HepG2 (cell line): ENCODE results near the gene TBX15. TPM values are rescaled to one million over a fixed set of nuclear protein-coding genes. Genes with fewer than 3 reads are reported as not detected.

Source experiments
- AKAP8 ChIP-seq: sonication (generic); formaldehyde crosslinking; IDR thresholded peaks from 2 replicates; pipeline ENCODE4 v1.5.1; 2020; ENCODE audit warnings: mild to moderate bottlenecking, missing genetic modification reagents
- ATF7-NPFF ChIP-seq: sonication (generic); formaldehyde crosslinking; IDR thresholded peaks from 2 replicates; pipeline ENCODE4 v1.8.1; 2023; ENCODE audit warnings: mild to moderate bottlenecking, low read depth, missing genetic modification reagents, moderate library complexity
- DNMT3B ChIP-seq: conservative IDR thresholded peaks from 2 replicates; pipeline ENCODE4 v1.6.1; 2016; ENCODE audit warnings: missing biosample characterization, control low read depth
- FOXK2 ChIP-seq: fragments of 450-650 bp; IDR thresholded peaks from 2 replicates; pipeline ENCODE4 v1.6.1; 2016
- KAT2B ChIP-seq: fragments of 150-350 bp; IDR thresholded peaks from 2 replicates; pipeline ENCODE4 v1.6.1; 2014; ENCODE audit warnings: low read depth, low read length, borderline replicate concordance
- MYNN ChIP-seq: sonication (generic); formaldehyde crosslinking; IDR thresholded peaks from 2 replicates; pipeline ENCODE4 v1.4.0; 2020; ENCODE audit warnings: mild to moderate bottlenecking, low read depth, missing genetic modification reagents
- RBAK ChIP-seq: sonication (generic); formaldehyde crosslinking; IDR thresholded peaks from 2 replicates; pipeline ENCODE4 v1.5.1; 2020; ENCODE audit warnings: mild to moderate bottlenecking, missing genetic modification reagents
- SUZ12 ChIP-seq: fragments of 150-350 bp; IDR thresholded peaks from 2 replicates; pipeline ENCODE4 v1.6.1; 2014; ENCODE audit warnings: low read depth, low read length
- ZFP90 ChIP-seq: sonication (generic); formaldehyde crosslinking; IDR thresholded peaks from 2 replicates; pipeline ENCODE4 v1.8.0; 2022; ENCODE audit warnings: missing genetic modification reagents, mild to moderate bottlenecking, inconsistent platforms, borderline replicate concordance
- ZNF251 ChIP-seq: sonication (generic); formaldehyde crosslinking; IDR thresholded peaks from 2 replicates; pipeline ENCODE4 v1.9.0; 2021; ENCODE audit warnings: mild to moderate bottlenecking, missing genetic modification reagents
- ZNF446 ChIP-seq: sonication (generic); formaldehyde crosslinking; IDR thresholded peaks from 2 replicates; pipeline ENCODE4 v1.5.0; 2020; ENCODE audit warnings: mild to moderate bottlenecking, missing genetic modification reagents
- ZNF549 ChIP-seq: sonication (generic); formaldehyde crosslinking; IDR thresholded peaks from 2 replicates; pipeline ENCODE4 v1.5.0; 2020; ENCODE audit warnings: missing genetic modification reagents
- ZNF660 ChIP-seq: sonication (generic); formaldehyde crosslinking; IDR thresholded peaks from 2 replicates; pipeline ENCODE4 v1.5.1; 2020; ENCODE audit warnings: mild to moderate bottlenecking, low read depth, missing genetic modification reagents, borderline replicate concordance
- ZNF879 ChIP-seq: sonication (generic); formaldehyde crosslinking; IDR thresholded peaks from 2 replicates; pipeline ENCODE4 v1.8.1; 2023; ENCODE audit warnings: missing genetic modification reagents
- polyA plus RNA-seq, 8 experiments: library from polyadenylated mRNA; depleted of rRNA in 3 of 8; stranded (reverse) in 7 of 8; unstranded in 1 of 8; fragments of >200 nt; fragmentation: Illumina TruSeq in 4 of 8; extraction: Trizol in 4 of 8; gene quantifications; 2 replicates each; pipeline versions ENCODE4 v1.2.1 to v1.2.3, GENCODE V29; 2011 to 2016; ENCODE audit warnings: low read depth in 4 of 8, missing spikeins in 1 of 8, mixed read lengths in 1 of 8; ENCODE audit not compliant: insufficient read depth in 1 of 8
- total RNA-seq, 5 experiments: library from RNA; depleted of rRNA; stranded (reverse); fragments of >200 nt; fragmentation: Illumina TruSeq; extraction: Trizol; gene quantifications; 2 replicates each; pipeline ENCODE4 v1.2.3, GENCODE V29; 2016; ENCODE audit warnings: low read depth in 1 of 5
- TF ChIP-seq, protein P1 (sequence below): sonication (generic); formaldehyde crosslinking; IDR thresholded peaks from 2 replicates; pipeline ENCODE4 v1.9.0; 2021; ENCODE audit warnings: missing genetic modification reagents, borderline replicate concordance
- TF ChIP-seq, protein P2 (sequence below): sonication (generic); formaldehyde crosslinking; IDR thresholded peaks from 2 replicates; pipeline ENCODE4 v1.5.1; 2020; ENCODE audit warnings: missing genetic modification reagents, mild to moderate bottlenecking, borderline replicate concordance
- TF ChIP-seq, protein P3 (sequence below): sonication (generic); formaldehyde crosslinking; IDR thresholded peaks from 2 replicates; pipeline ENCODE4 v1.4.0; 2020; ENCODE audit warnings: mild to moderate bottlenecking, low read depth, missing genetic modification reagents
- TF ChIP-seq, protein P4 (sequence below): sonication (generic); formaldehyde crosslinking; IDR thresholded peaks from 2 replicates; pipeline ENCODE4 v1.4.0; 2020; ENCODE audit warnings: missing genetic modification reagents
- TF ChIP-seq, protein P5 (sequence below): sonication (generic); formaldehyde crosslinking; IDR thresholded peaks from 2 replicates; pipeline ENCODE4 v1.5.0; 2020; ENCODE audit warnings: missing genetic modification reagents

TBX15 gene
- total and polyA plus RNA-seq, 2 of the 13 experiments (the other 11 are each of a cell fraction or from before 2014, with no cell fraction given) = 0.42 to 1.9 TPM

DNA sequence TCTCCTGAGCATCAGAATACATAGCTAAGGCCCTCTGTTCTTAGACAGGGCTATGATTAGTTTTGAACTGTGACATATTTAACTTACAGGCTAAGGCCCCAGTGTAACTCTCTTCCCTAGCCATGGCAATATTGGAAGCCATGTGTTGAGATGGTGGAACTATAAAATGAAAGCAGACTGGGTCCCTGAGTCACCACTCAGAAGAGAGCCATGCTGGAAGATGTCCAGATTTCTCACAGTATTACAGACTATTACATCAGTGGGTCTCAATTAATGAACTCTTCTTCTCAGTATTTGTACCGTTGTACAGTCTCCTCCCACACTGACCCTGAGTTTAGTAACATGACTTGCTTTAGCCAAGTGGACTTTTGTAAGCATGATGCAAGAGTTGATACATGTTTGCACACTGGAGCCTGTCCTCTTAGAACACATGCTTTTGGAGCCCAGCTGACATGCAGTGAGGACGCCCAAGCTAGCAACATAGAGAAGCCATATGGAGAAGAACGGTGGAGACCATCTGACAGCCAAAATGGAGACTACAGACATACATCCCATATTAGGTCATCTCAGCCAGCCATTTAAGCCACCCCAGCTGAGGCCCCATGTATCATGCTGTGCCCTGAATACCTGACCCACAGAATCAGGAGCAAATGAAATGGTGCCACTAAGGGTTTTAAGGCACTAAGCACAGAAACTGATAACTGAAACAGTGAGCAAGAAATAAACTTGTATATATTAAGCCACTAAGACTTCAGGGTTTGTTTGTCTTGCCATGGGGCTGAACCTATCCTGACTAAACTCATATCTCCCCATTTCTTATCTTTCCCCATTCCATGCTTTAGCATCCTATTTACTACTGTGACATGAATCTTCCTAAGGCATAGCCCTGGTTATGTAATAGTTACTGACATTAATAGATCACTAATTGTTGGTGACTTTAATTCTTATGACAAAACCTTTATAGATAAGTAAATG is 24.4 kb downstream of the TBX15 start (continued):
- TF ChIP-seq, protein P1, sequence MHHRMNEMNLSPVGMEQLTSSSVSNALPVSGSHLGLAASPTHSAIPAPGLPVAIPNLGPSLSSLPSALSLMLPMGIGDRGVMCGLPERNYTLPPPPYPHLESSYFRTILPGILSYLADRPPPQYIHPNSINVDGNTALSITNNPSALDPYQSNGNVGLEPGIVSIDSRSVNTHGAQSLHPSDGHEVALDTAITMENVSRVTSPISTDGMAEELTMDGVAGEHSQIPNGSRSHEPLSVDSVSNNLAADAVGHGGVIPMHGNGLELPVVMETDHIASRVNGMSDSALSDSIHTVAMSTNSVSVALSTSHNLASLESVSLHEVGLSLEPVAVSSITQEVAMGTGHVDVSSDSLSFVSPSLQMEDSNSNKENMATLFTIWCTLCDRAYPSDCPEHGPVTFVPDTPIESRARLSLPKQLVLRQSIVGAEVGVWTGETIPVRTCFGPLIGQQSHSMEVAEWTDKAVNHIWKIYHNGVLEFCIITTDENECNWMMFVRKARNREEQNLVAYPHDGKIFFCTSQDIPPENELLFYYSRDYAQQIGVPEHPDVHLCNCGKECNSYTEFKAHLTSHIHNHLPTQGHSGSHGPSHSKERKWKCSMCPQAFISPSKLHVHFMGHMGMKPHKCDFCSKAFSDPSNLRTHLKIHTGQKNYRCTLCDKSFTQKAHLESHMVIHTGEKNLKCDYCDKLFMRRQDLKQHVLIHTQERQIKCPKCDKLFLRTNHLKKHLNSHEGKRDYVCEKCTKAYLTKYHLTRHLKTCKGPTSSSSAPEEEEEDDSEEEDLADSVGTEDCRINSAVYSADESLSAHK = no peak
- TF ChIP-seq, protein P2, sequence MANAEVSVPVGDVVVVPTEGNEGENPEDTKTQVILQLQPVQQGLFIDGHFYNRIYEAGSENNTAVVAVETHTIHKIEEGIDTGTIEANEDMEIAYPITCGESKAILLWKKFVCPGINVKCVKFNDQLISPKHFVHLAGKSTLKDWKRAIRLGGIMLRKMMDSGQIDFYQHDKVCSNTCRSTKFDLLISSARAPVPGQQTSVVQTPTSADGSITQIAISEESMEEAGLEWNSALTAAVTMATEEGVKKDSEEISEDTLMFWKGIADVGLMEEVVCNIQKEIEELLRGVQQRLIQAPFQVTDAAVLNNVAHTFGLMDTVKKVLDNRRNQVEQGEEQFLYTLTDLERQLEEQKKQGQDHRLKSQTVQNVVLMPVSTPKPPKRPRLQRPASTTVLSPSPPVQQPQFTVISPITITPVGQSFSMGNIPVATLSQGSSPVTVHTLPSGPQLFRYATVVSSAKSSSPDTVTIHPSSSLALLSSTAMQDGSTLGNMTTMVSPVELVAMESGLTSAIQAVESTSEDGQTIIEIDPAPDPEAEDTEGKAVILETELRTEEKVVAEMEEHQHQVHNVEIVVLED (CRISPR knock-in tag) = peak; percentile 53; the same call in 1 of the 2 replicates
- TF ChIP-seq SUZ12 (no peak), ZNF660 (no peak), ZNF879 (CRISPR knock-in tag) (no peak), KAT2B (no peak), ZNF446 (CRISPR knock-in tag) (no peak), FOXK2 (peak; percentile 79), ZNF549 (CRISPR knock-in tag) (no peak), AKAP8 (CRISPR knock-in tag) (no peak), RBAK (CRISPR knock-in tag) (peak; percentile 74; the same call in 1 of the 2 replicates), ATF7-NPFF (no peak), ZFP90 (CRISPR knock-in tag) (no peak), MYNN (CRISPR knock-in tag) (no peak), DNMT3B (CRISPR knock-in tag) (peak; percentile 83), ZNF251 (CRISPR knock-in tag) (no peak)
- TF ChIP-seq, protein P3, sequence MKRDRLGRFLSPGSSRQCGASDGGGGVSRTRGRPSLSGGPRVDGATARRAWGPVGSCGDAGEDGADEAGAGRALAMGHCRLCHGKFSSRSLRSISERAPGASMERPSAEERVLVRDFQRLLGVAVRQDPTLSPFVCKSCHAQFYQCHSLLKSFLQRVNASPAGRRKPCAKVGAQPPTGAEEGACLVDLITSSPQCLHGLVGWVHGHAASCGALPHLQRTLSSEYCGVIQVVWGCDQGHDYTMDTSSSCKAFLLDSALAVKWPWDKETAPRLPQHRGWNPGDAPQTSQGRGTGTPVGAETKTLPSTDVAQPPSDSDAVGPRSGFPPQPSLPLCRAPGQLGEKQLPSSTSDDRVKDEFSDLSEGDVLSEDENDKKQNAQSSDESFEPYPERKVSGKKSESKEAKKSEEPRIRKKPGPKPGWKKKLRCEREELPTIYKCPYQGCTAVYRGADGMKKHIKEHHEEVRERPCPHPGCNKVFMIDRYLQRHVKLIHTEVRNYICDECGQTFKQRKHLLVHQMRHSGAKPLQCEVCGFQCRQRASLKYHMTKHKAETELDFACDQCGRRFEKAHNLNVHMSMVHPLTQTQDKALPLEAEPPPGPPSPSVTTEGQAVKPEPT = peak; percentile 35; the same call in 1 of the 2 replicates
- TF ChIP-seq, protein P4, sequence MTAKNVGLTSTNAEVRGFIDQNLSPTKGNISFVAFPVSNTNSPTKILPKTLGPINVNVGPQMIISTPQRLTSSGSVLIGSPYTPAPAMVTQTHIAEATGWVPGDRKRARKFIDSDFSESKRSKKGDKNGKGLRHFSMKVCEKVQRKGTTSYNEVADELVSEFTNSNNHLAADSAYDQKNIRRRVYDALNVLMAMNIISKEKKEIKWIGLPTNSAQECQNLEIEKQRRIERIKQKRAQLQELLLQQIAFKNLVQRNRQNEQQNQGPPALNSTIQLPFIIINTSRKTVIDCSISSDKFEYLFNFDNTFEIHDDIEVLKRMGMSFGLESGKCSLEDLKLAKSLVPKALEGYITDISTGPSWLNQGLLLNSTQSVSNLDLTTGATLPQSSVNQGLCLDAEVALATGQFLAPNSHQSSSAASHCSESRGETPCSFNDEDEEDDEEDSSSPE (CRISPR knock-in tag) = peak; percentile 72; the same call in 1 of the 2 replicates
- TF ChIP-seq, protein P5, sequence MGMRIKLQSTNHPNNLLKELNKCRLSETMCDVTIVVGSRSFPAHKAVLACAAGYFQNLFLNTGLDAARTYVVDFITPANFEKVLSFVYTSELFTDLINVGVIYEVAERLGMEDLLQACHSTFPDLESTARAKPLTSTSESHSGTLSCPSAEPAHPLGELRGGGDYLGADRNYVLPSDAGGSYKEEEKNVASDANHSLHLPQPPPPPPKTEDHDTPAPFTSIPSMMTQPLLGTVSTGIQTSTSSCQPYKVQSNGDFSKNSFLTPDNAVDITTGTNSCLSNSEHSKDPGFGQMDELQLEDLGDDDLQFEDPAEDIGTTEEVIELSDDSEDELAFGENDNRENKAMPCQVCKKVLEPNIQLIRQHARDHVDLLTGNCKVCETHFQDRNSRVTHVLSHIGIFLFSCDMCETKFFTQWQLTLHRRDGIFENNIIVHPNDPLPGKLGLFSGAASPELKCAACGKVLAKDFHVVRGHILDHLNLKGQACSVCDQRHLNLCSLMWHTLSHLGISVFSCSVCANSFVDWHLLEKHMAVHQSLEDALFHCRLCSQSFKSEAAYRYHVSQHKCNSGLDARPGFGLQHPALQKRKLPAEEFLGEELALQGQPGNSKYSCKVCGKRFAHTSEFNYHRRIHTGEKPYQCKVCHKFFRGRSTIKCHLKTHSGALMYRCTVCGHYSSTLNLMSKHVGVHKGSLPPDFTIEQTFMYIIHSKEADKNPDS = 0 out of 2 replicates have a peak, but pooled peaks have one; percentile 70
